Ascending aorta (tissue), 2 donors: ENCODE measurements around the gene PIP5K1C. TPM values are rescaled to one million over a fixed set of nuclear protein-coding genes. Genes with fewer than 3 reads are reported as not detected.

Experiments
- DNase-seq, 2 donors: peaks; one replicate each; pipeline ENCODE4 v3.0.0-alpha.2; 2019; ENCODE audit warnings: low spot score in 2 of 2
- H3K27ac ChIP-seq, 2 donors: fragments of 200-600 bp; sonication (generic); one replicate each; pipeline ENCODE4 v1.5.1; 2016 to 2017; ENCODE audit warnings: mild to moderate bottlenecking in 1 of 2
- H3K27me3 ChIP-seq: fragments of 200-600 bp; sonication (generic); one replicate; pipeline ENCODE4 v1.5.1; 2017
- H3K36me3 ChIP-seq, 2 donors: fragments of 200-600 bp; sonication (generic); one replicate each; pipeline ENCODE4 v1.5.1; 2016
- H3K4me1 ChIP-seq, 2 donors: fragments of 200-600 bp; sonication (generic); one replicate each; pipeline ENCODE4 v1.5.1; 2016 to 2017; ENCODE audit warnings: mild to moderate bottlenecking in 1 of 2
- H3K4me3 ChIP-seq, 2 donors: fragments of 200-600 bp; sonication (generic); one replicate each; pipeline ENCODE4 v1.5.1; 2016 to 2017; ENCODE audit warnings: mild to moderate bottlenecking in 1 of 2
- H3K9me3 ChIP-seq, 2 donors: fragments of 200-600 bp; sonication (generic); one replicate each; pipeline ENCODE4 v1.5.1; 2016
- intact Hi-C: fragments of 100-400 bp; cut with DNase I; formaldehyde crosslinking; loops from one replicate; pipeline ENCODE4 v1.15.1; 2023
- total RNA-seq: library from RNA; depleted of rRNA; stranded (reverse); fragments of >200 nt; gene quantifications from one replicate; pipeline ENCODE4 v1.1.0, GENCODE V29; 2016
- TF ChIP-seq, protein P1 (sequence below), 3 experiments: fragments of 200-600 bp in 2 of 3; fragments of 450-650 bp in 1 of 3; sonication (generic) in 2 of 3; IDR thresholded peaks; one replicate each; pipeline ENCODE4 v1.5.1; 2016 to 2019; ENCODE audit warnings: antibody characterized with exemption in 3 of 3, mild to moderate bottlenecking in 1 of 3, moderate library complexity in 1 of 3

PIP5K1C gene
- total RNA-seq, 1 donor from 2014 or later, result 87.3 TPM

DNA sequence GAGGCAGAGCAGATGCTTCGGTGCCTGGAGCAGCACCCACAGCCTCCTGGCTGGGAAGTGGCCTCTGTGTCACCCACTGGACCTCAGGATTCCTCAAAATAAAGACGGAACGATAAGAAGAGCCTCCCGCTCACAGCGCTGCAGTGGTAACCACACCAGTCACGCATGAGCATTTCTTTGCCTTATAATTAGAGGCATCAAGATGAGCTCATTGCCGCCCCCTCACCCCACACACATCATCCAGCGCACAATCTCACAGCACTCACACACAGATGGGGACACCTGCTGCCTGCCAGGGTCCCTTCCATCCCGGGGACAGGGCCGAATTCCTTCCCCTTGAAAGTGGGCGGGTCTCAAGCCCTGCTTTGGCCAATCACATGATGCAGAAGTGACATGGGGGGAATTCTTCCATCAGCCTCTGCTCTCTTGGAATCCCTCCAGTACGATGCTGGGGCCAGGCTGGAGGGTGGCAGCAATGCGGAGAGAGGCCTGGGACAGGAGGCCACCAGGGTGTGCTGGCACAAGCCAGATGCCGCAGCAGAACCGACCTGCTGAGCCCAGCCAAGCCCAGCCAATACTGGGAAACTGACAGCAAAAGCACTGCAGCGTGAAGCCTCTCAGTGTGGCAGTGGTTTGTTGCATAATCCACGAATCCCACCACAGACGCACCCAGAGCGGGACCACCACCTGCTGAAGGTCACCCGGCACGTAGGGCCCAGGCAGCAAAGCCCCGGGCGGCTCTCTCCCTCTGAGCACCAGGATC is 16.0 kb downstream of the PIP5K1C start:
- Histone ChIP-seq H3K9me3 (peaks cover 0 to 5% of the 10 kb centered on the region in 2 donors), H3K27ac (peak overlapping the region; percentile 63 to 66), H3K36me3 (peaks cover 6 to 8% of the 10 kb centered on the region in 2 donors), H3K4me1 (peaks cover 0 to 42% of the 10 kb centered on the region in 2 donors), H3K27me3 (no peaks in the 10 kb centered on the region), H3K4me3 (no peak overlapping the region)
- no peak for DNase-seq
- TF ChIP-seq, protein P1, sequence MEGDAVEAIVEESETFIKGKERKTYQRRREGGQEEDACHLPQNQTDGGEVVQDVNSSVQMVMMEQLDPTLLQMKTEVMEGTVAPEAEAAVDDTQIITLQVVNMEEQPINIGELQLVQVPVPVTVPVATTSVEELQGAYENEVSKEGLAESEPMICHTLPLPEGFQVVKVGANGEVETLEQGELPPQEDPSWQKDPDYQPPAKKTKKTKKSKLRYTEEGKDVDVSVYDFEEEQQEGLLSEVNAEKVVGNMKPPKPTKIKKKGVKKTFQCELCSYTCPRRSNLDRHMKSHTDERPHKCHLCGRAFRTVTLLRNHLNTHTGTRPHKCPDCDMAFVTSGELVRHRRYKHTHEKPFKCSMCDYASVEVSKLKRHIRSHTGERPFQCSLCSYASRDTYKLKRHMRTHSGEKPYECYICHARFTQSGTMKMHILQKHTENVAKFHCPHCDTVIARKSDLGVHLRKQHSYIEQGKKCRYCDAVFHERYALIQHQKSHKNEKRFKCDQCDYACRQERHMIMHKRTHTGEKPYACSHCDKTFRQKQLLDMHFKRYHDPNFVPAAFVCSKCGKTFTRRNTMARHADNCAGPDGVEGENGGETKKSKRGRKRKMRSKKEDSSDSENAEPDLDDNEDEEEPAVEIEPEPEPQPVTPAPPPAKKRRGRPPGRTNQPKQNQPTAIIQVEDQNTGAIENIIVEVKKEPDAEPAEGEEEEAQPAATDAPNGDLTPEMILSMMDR (IDR thresholded peaks at IDR 0.05), result no peak
- intact Hi-C loops, result loop anchor here (2.0 kb wide), 1 partner anchor 13 kb away; no protein-coding TSS in a partner anchor

DNA sequence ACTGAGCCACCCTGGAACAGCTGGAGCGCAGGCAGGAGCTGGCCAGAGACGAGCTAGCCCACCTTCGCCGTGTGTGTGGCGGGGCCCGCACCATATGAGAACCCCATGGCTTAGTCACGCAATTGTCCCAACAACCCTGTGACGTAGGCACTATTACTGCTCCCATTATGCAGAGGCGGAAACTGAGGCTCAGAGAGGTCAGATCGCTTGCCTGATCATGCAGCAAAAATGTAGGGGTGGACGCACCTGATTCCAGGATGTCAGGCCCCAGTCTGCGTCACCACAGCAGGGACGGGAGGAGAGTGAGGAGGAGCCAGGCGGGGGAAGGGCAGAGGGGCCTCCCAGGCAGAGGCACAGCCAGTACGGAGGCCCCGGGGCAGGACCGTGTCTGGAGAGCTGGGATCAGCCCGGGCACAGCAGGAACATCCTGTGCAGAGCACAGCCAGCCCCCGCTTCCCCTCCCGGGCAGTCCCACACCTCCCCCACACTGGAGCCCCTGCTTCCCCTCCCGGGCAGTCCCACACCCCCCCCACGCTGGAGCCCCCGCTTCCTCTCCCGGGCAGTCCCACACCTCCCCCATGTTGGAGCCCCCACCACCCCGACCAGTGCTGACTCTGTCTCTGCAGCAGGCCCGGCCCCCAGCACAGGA is 16.7 kb downstream of the PIP5K1C start:
- no peak overlapping the region for H3K4me3 ChIP-seq
- DNase-seq, result no peak
- peaks cover 8% of the 10 kb centered on the region in 2 donors for H3K36me3 ChIP-seq
- intact Hi-C loops, result loop anchor here (2.0 kb wide), 1 partner anchor 13 kb away; no protein-coding TSS in a partner anchor
- H3K4me1 ChIP-seq, result peaks cover 0 to 42% of the 10 kb centered on the region in 2 donors
- peak overlapping the region in 1 of 2 donors; percentile 63 for H3K27ac ChIP-seq
- H3K27me3 ChIP-seq, result no peaks in the 10 kb centered on the region
- TF ChIP-seq, protein P1 (IDR thresholded peaks at IDR 0.05), result no peak
- H3K9me3 ChIP-seq, result peaks cover 0 to 5% of the 10 kb centered on the region in 2 donors

DNA sequence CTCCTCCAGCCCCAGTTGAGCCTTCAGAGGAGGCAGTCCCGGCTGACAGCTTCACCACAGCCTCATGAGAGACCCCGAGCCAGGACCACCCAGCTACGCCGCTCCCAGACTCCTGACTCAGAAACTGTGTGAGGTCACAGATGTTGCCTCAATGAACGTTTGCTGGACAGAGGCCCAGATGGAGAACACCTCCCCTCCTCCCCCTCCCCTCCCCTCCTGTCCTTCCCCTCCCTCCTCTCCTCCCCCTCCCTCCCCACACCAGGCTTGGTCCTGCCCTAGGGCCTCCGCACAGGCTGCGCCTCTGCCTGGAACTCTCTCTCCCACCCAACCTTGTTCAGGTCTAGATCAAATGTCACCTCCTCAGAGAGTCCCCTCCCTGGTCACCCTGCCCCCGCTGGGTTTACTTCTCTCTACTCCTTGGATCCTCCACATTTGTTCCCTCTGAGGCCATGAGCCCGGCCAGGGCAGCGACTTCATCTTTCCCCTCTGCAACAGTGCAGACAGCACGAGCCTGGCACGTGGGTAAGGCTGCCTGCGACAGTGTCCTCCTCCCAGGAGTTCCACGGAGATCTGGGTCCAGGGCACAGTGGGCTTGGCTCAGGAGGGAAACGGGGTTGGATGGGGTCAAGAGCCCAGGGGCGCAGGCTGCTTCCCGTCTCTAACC is 17.4 kb downstream of the PIP5K1C start:
- DNase-seq, result no peak
- intact Hi-C loops, result no loop called here
- no peaks in the 10 kb centered on the region for H3K27me3 ChIP-seq
- TF ChIP-seq, protein P1 (IDR thresholded peaks at IDR 0.05), result no peak
- H3K4me1 ChIP-seq, result peaks cover 0 to 37% of the 10 kb centered on the region in 2 donors
- peaks cover 0 to 5% of the 10 kb centered on the region in 2 donors for H3K9me3 ChIP-seq
- H3K27ac ChIP-seq, result peak overlapping the region in 1 of 2 donors; percentile 32
- H3K36me3 ChIP-seq, result peaks cover 8% of the 10 kb centered on the region in 2 donors
- no peak overlapping the region for H3K4me3 ChIP-seq

DNA sequence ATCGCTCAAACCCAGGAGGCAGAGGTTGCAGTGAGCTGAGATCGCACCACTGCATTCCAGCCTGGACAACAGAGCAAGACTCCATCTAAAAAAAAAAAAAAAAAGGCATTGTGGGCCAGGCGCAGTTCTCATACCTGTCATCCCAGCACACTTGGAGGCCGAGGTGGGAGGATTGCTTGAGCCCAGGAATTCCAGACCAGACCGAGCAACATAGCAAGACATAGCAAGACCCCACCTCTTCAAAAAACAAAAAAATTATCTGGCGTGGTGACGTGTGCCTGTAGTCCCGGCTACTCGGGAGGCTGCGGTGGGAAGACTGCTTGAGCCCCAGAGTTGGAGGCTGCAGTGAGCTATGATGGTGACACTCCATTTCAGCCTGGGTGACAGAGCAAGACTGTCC is 18.0 kb downstream of the PIP5K1C start:
- H3K36me3 ChIP-seq, result peaks cover 8% of the 10 kb centered on the region in 2 donors
- intact Hi-C loops, result no loop called here
- no peak for DNase-seq
- H3K4me1 ChIP-seq, result peaks cover 0 to 31% of the 10 kb centered on the region in 2 donors
- H3K9me3 ChIP-seq, result peaks cover 0 to 5% of the 10 kb centered on the region in 2 donors
- H3K4me3 ChIP-seq, result no peak overlapping the region
- TF ChIP-seq, protein P1 (IDR thresholded peaks at IDR 0.05), result no peak
- no peaks in the 10 kb centered on the region for H3K27me3 ChIP-seq
- peak overlapping the region in 1 of 2 donors; percentile 32 for H3K27ac ChIP-seq

DNA sequence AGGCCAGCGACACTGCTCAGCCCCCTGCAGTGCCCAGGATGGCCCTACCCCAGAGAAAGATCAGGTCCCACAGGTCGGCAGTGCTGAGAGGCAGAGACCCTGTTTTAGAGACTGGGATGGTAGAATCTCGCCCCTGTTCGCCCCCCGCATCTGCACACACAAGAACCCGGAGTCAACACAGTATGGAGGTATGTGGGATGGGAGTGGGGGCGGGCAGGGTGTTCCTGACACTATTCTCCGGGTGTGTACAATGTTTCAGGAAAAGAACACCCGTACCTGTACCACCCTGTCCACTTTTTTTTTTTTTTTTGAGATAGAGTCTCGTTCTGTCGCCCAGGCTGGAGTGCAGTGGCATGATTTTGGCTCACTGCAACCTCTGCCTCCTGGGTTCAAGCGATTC is 19.3 kb downstream of the PIP5K1C start:
- H3K9me3 ChIP-seq, result peaks cover 0 to 5% of the 10 kb centered on the region in 2 donors
- TF ChIP-seq, protein P1 (IDR thresholded peaks at IDR 0.05), result no peak
- H3K4me1 ChIP-seq, result peaks cover 0 to 24% of the 10 kb centered on the region in 2 donors
- H3K27ac ChIP-seq, result no peak overlapping the region
- intact Hi-C loops, result no loop called here
- H3K27me3 ChIP-seq, result no peaks in the 10 kb centered on the region
- no peak for DNase-seq
- peaks cover 8% of the 10 kb centered on the region in 2 donors for H3K36me3 ChIP-seq
- H3K4me3 ChIP-seq, result no peak overlapping the region
